Measurements from ENCODE around the gene PIPOX. TPM values are rescaled to one million over a fixed set of nuclear protein-coding genes. Genes with fewer than 3 reads are reported as not detected.

The PIPOX gene
- total and polyA plus RNA-seq, 2 of the 13 experiments (the other 11 are each of a cell fraction or from before 2014, with no cell fraction given) = 87.3 to 154 TPM

DNA sequence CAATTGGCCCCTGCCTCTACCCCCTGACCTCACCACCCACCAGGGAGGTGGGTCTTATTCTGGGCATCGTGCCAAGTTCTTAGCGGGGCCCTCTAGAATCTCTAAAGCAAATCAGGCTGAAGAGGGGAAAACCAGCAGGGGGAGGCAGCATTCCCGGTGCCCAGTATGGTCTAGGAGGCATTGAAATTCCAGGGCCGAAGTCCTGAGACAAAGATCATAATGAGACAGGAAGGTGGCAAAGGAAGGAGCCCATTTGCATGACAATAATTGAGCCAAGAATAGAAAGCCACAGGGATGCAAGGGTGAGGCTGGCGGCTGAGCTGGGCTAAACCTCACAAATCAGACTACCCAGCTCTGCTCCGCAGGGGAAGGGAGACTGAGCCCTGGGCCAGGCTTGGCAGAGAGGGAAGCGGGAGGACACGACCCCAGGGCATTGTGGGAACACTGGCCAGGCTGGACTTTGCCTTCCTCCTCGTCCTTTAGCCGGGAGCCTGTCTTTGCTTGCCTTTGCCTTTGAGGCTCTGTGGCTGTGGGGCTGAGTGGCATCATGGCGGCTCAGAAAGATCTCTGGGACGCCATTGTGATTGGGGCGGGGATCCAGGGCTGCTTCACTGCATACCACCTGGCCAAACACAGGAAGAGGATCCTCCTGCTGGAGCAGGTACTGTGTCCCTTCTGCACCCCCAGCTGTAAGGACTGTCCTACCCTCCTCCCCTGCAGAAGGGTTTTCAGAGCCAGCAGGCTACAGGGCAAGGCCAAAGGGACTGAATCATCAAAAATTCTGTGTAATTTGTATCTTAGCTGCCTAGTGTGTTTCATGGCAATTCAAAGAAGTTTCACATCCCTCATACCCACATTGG lies at the start of gene PIPOX (continued):
- TF ChIP-seq, protein P1, sequence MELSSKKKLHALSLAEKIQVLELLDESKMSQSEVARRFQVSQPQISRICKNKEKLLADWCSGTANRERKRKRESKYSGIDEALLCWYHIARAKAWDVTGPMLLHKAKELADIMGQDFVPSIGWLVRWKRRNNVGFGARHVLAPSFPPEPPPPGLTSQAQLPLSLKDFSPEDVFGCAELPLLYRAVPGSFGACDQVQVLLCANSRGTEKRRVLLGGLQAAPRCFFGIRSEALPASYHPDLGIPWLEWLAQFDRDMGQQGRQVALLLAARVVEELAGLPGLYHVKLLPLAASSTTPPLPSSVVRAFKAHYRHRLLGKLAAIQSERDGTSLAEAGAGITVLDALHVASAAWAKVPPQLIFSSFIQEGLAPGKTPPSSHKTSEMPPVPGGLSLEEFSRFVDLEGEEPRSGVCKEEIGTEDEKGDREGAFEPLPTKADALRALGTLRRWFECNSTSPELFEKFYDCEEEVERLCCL (CRISPR knock-in tag; IDR thresholded peaks at IDR 0.05; ENCODE audit: borderline replicate concordance) = 0 out of 2 replicates have a peak, but pooled peaks have one; percentile 35
- TF ChIP-seq, protein P2, sequence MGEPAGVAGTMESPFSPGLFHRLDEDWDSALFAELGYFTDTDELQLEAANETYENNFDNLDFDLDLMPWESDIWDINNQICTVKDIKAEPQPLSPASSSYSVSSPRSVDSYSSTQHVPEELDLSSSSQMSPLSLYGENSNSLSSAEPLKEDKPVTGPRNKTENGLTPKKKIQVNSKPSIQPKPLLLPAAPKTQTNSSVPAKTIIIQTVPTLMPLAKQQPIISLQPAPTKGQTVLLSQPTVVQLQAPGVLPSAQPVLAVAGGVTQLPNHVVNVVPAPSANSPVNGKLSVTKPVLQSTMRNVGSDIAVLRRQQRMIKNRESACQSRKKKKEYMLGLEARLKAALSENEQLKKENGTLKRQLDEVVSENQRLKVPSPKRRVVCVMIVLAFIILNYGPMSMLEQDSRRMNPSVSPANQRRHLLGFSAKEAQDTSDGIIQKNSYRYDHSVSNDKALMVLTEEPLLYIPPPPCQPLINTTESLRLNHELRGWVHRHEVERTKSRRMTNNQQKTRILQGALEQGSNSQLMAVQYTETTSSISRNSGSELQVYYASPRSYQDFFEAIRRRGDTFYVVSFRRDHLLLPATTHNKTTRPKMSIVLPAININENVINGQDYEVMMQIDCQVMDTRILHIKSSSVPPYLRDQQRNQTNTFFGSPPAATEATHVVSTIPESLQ (CRISPR knock-in tag; conservative IDR thresholded peaks at IDR 0.05) = no peak
- TF ChIP-seq ZMYM3 (CRISPR knock-in tag; IDR thresholded peaks at IDR 0.05) (peak; percentile 73), HNRNPL (IDR thresholded peaks at IDR 0.05; ENCODE audit: low read depth, low read length) (peak; percentile 89; the same call in 1 of the 2 replicates), ZNF3 (CRISPR knock-in tag; IDR thresholded peaks at IDR 0.05) (no peak), ZNF616 (CRISPR knock-in tag; IDR thresholded peaks at IDR 0.05; ENCODE audit: low read depth) (no peak; the same call in 1 of the 2 replicates), NFKBIZ (CRISPR knock-in tag; IDR thresholded peaks at IDR 0.05) (peak; percentile 81), CAMTA2 (CRISPR knock-in tag; IDR thresholded peaks at IDR 0.05; ENCODE audit: borderline replicate concordance) (no peak), JUND (CRISPR knock-in tag; IDR thresholded peaks at IDR 0.05) (no peak), ZNF441 (CRISPR knock-in tag; IDR thresholded peaks at IDR 0.05; ENCODE audit: borderline replicate concordance) (no peak), GATA4 (IDR thresholded peaks at IDR 0.05; ENCODE audit: borderline replicate concordance, low read depth) (peak; percentile 50; the same call in 1 of the 2 replicates), ELF1 (CRISPR knock-in tag; IDR thresholded peaks at IDR 0.05) (0 out of 2 replicates have a peak, but pooled peaks have one; percentile 8), RBM22 (optimal IDR thresholded peaks at IDR 0.05; ENCODE audit: low read length) (no peak), HCFC1 (IDR thresholded peaks at IDR 0.05; ENCODE audit: low read depth, low read length) (no peak), NCOR1 (IDR thresholded peaks at IDR 0.05; ENCODE audit: borderline replicate concordance, low read length) (peak; percentile 83), NFE2L1 (CRISPR knock-in tag; IDR thresholded peaks at IDR 0.05; ENCODE audit: borderline replicate concordance) (no peak), HOXA7 (CRISPR knock-in tag; IDR thresholded peaks at IDR 0.05) (no peak), ZNF30 (CRISPR knock-in tag; IDR thresholded peaks at IDR 0.05) (no peak), HNRNPLL (IDR thresholded peaks at IDR 0.05; ENCODE audit: low read depth, low read length, poor library complexity, severe bottlenecking) (no peak), BHLHE40 (IDR thresholded peaks at IDR 0.05; ENCODE audit: low read length) (no peak), MTA1 (CRISPR knock-in tag; IDR thresholded peaks at IDR 0.05; ENCODE audit: borderline replicate concordance) (peak; percentile 94), ADNP (CRISPR knock-in tag; IDR thresholded peaks at IDR 0.05) (no peak), CEBPB (IDR thresholded peaks at IDR 0.05; ENCODE audit: borderline replicate concordance, low read depth, low read length) (no peak)
- TF ChIP-seq, protein P3, sequence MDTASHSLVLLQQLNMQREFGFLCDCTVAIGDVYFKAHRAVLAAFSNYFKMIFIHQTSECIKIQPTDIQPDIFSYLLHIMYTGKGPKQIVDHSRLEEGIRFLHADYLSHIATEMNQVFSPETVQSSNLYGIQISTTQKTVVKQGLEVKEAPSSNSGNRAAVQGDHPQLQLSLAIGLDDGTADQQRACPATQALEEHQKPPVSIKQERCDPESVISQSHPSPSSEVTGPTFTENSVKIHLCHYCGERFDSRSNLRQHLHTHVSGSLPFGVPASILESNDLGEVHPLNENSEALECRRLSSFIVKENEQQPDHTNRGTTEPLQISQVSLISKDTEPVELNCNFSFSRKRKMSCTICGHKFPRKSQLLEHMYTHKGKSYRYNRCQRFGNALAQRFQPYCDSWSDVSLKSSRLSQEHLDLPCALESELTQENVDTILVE (CRISPR knock-in tag; IDR thresholded peaks at IDR 0.05) = 0 out of 2 replicates have a peak, but pooled peaks have one; percentile 11
- TF ChIP-seq, protein P4, sequence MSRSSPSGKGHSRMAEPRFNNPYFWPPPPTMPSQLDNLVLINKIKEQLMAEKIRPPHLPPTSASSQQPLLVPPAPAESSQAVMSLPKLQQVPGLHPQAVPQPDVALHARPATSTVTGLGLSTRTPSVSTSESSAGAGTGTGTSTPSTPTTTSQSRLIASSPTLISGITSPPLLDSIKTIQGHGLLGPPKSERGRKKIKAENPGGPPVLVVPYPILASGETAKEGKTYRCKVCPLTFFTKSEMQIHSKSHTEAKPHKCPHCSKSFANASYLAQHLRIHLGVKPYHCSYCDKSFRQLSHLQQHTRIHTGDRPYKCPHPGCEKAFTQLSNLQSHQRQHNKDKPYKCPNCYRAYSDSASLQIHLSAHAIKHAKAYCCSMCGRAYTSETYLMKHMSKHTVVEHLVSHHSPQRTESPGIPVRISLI (CRISPR knock-in tag; IDR thresholded peaks at IDR 0.05; ENCODE audit: borderline replicate concordance) = no peak
